Tibial nerve (tissue), 4 donors: ENCODE data around the gene CD226. TPM values are rescaled to one million over a fixed set of nuclear protein-coding genes. Genes with fewer than 3 reads are reported as not detected.

Experiments used
- DNase-seq, 2 donors: peaks; one replicate each; pipeline ENCODE4 v3.0.0-alpha.2; 2019; ENCODE audit warnings: low spot score in 2 of 2
- H3K27ac ChIP-seq, 4 donors: fragments of 200-600 bp; sonication (generic) in 3 of 4; one replicate each; pipeline ENCODE4 v1.5.1; 2017 to 2019; ENCODE audit warnings: mild to moderate bottlenecking in 1 of 4
- H3K27me3 ChIP-seq, 2 donors: fragments of 200-600 bp; sonication (generic) in 1 of 2; one replicate each; pipeline versions ENCODE4 v1.5.1 to v1.6.0; 2017 to 2019
- H3K36me3 ChIP-seq, 3 donors: fragments of 200-600 bp; sonication (generic); one replicate each; pipeline ENCODE4 v1.5.1; 2018 to 2019
- H3K4me1 ChIP-seq, 4 donors: fragments of 200-600 bp; sonication (generic) in 3 of 4; one replicate each; pipeline ENCODE4 v1.5.1; 2017 to 2019
- H3K4me3 ChIP-seq, 4 donors: fragments of 200-600 bp; sonication (generic) in 3 of 4; one replicate each; pipeline ENCODE4 v1.5.1; 2017 to 2019; ENCODE audit warnings: mild to moderate bottlenecking in 1 of 4, moderate library complexity in 1 of 4
- H3K9me3 ChIP-seq, 4 donors: fragments of 200-600 bp; sonication (generic) in 3 of 4; one replicate each; pipeline ENCODE4 v1.5.1; 2017 to 2019
- EP300 ChIP-seq, 2 donors: sonication (generic); formaldehyde crosslinking; IDR thresholded peaks; one replicate each; pipeline ENCODE4 v1.6.1; 2017; ENCODE audit warnings: antibody characterized with exemption in 2 of 2, mild to moderate bottlenecking in 1 of 2
- POLR2A ChIP-seq, 2 donors: fragments of 450-650 bp; IDR thresholded peaks; one replicate each; pipeline ENCODE4 v1.6.1; 2017; ENCODE audit warnings: antibody characterized with exemption in 2 of 2, mild to moderate bottlenecking in 2 of 2, moderate library complexity in 2 of 2
- WGBS, 2 donors: methylation state at CpG; one replicate each; pipeline ENCODE4 v1.1.5; 2018; 5-methylcytosine and 5-hydroxymethylcytosine counted together
- total RNA-seq, 4 donors: library from RNA; depleted of rRNA; stranded (reverse); fragments of >200 nt; gene quantifications; one replicate each; pipeline ENCODE4 v1.1.0, GENCODE V29; 2016
- TF ChIP-seq, protein P1 (sequence below), 5 experiments: fragments of 200-600 bp in 3 of 5; fragments of 450-650 bp in 2 of 5; sonication (generic) in 3 of 5; IDR thresholded peaks; one replicate each; pipeline ENCODE4 v1.5.1; 2016 to 2019; ENCODE audit warnings: antibody characterized with exemption in 5 of 5, mild to moderate bottlenecking in 3 of 5, moderate library complexity in 2 of 5

Gene CD226
- total RNA-seq, 4 donors from 2014 or later = 0.39 to 1.1 (median 0.72) TPM

- no peaks in the 10 kb centered on the region for H3K4me1 ChIP-seq
- H3K36me3 ChIP-seq = no peaks in the 10 kb centered on the region
- no peaks in the 10 kb centered on the region for H3K27me3 ChIP-seq
- H3K9me3 ChIP-seq = peaks cover 0 to 14% (median 1%) of the 10 kb centered on the region in 4 donors
- WGBS, 2 donors = 63 to 67% methylated on average over 2 of the region's 2 CpGs
- no peak for TF ChIP-seq POLR2A (IDR thresholded peaks at IDR 0.05)
- TF ChIP-seq EP300 (IDR thresholded peaks at IDR 0.05) = no peak
- TF ChIP-seq, protein P1, sequence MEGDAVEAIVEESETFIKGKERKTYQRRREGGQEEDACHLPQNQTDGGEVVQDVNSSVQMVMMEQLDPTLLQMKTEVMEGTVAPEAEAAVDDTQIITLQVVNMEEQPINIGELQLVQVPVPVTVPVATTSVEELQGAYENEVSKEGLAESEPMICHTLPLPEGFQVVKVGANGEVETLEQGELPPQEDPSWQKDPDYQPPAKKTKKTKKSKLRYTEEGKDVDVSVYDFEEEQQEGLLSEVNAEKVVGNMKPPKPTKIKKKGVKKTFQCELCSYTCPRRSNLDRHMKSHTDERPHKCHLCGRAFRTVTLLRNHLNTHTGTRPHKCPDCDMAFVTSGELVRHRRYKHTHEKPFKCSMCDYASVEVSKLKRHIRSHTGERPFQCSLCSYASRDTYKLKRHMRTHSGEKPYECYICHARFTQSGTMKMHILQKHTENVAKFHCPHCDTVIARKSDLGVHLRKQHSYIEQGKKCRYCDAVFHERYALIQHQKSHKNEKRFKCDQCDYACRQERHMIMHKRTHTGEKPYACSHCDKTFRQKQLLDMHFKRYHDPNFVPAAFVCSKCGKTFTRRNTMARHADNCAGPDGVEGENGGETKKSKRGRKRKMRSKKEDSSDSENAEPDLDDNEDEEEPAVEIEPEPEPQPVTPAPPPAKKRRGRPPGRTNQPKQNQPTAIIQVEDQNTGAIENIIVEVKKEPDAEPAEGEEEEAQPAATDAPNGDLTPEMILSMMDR (IDR thresholded peaks at IDR 0.05) = no peak
- H3K4me3 ChIP-seq = no peak overlapping the region
- no peak for DNase-seq
- no peak overlapping the region for H3K27ac ChIP-seq
These were observed 128.2 kb downstream of the CD226 start for GRCh38 chr18:69819460-69819859.

GRCh38 chr18:69817335-69817940 is 130.2 kb downstream of the CD226 start:
- peaks cover 0 to 8% (median 1%) of the 10 kb centered on the region in 4 donors for H3K9me3 ChIP-seq
- TF ChIP-seq, protein P1 (IDR thresholded peaks at IDR 0.05) = no peak
- TF ChIP-seq EP300 (IDR thresholded peaks at IDR 0.05) (no peak), POLR2A (IDR thresholded peaks at IDR 0.05) (no peak)
- H3K36me3 ChIP-seq = no peaks in the 10 kb centered on the region
- H3K4me3 ChIP-seq = no peak overlapping the region
- no peaks in the 10 kb centered on the region for H3K4me1 ChIP-seq
- no peak overlapping the region for H3K27ac ChIP-seq
- DNase-seq = no peak
- WGBS, 2 donors = 75 to 77% methylated on average over 5 of the region's 5 CpGs
- H3K27me3 ChIP-seq = no peaks in the 10 kb centered on the region

GRCh38 chr18:69814861-69815385 is 132.8 kb downstream of the CD226 start:
- no peaks in the 10 kb centered on the region for H3K9me3 ChIP-seq
- no peak overlapping the region for H3K4me3 ChIP-seq
- DNase-seq = no peak
- WGBS, 2 donors = 90 to 93% methylated on average over 4 of the region's 4 CpGs
- H3K4me1 ChIP-seq = no peaks in the 10 kb centered on the region
- no peak overlapping the region for H3K27ac ChIP-seq
- TF ChIP-seq, protein P1 (IDR thresholded peaks at IDR 0.05) = no peak
- TF ChIP-seq EP300 (IDR thresholded peaks at IDR 0.05) = no peak
- no peak for TF ChIP-seq POLR2A (IDR thresholded peaks at IDR 0.05)
- H3K36me3 ChIP-seq = no peaks in the 10 kb centered on the region
- no peaks in the 10 kb centered on the region for H3K27me3 ChIP-seq

- Histone ChIP-seq H3K27ac (no peak overlapping the region), H3K4me1 (no peaks in the 10 kb centered on the region), H3K27me3 (no peaks in the 10 kb centered on the region), H3K9me3 (peaks cover 0 to 3% (median 0%) of the 10 kb centered on the region in 4 donors), H3K4me3 (no peak overlapping the region), H3K36me3 (no peaks in the 10 kb centered on the region)
- TF ChIP-seq, protein P1 (IDR thresholded peaks at IDR 0.05) = no peak
- no peak for TF ChIP-seq POLR2A (IDR thresholded peaks at IDR 0.05)
- TF ChIP-seq EP300 (IDR thresholded peaks at IDR 0.05) = no peak
- no peak for DNase-seq
- 94 to 100% methylated on average over 1 of the region's 1 CpG for WGBS, 2 donors
These were observed 134.1 kb downstream of the CD226 start for GRCh38 chr18:69813559-69813958.

DNA sequence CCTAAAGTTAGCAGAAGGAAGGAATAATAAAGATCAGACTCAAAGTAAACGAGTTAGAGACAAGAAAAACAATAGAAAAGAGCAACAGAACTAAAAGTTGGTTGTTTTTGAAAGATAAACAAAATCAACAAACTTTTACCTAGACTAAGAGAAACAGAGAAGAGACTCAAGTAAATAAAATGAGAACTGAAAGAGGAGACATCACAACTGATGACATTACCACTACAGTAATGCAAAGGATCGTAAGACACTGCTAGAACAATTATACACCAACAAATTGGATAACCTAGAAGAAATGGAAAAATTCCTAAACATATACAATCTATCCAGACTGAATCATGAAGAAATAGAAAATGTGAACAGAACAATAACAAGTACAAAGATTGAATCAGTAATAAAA is 139.3 kb downstream of the CD226 start:
- no peaks in the 10 kb centered on the region for H3K36me3 ChIP-seq
- DNase-seq = no peak
- no peak overlapping the region for H3K4me3 ChIP-seq
- H3K9me3 ChIP-seq = peaks cover 0 to 3% (median 0%) of the 10 kb centered on the region in 4 donors
- no peak overlapping the region for H3K27ac ChIP-seq
- no peaks in the 10 kb centered on the region for H3K27me3 ChIP-seq
- H3K4me1 ChIP-seq = no peaks in the 10 kb centered on the region
- WGBS, 2 donors = 78 to 83% methylated on average over 2 of the region's 2 CpGs
- TF ChIP-seq, protein P1 (IDR thresholded peaks at IDR 0.05) = no peak
- TF ChIP-seq POLR2A (IDR thresholded peaks at IDR 0.05) = no peak
- TF ChIP-seq EP300 (IDR thresholded peaks at IDR 0.05) = no peak
